Neural progenitor cell (in vitro differentiated cells): Measurements from ENCODE around the gene EPHB1.

ENCODE experiments used
- CTCF ChIP-seq: fragments of 200-600 bp; sonication (generic); IDR thresholded peaks from 2 replicates; pipeline ENCODE4 v1.5.1; 2017; ENCODE audit warnings: antibody characterized with exemption, mild to moderate bottlenecking
- EZH2 ChIP-seq: fragments of 200-600 bp; sonication (generic); IDR thresholded peaks from 2 replicates; pipeline ENCODE4 v1.6.1; 2017; ENCODE audit warnings: antibody characterized with exemption, mild to moderate bottlenecking, moderate library complexity
- EZH2phosphoT487 ChIP-seq: fragments of 200-600 bp; sonication (generic); IDR thresholded peaks from 2 replicates; pipeline ENCODE4 v1.6.1; 2017; ENCODE audit warnings: antibody characterized with exemption

- no peak for TF ChIP-seq CTCF
- TF ChIP-seq EZH2 = no peak
- no peak for TF ChIP-seq EZH2phosphoT487
Measured at GRCh38 chr3:134798681-134799311, 3.7 kb downstream of the EPHB1 start.
